HG02973 (cell line): Measurements from ENCODE around the gene TNS1.

Experiments
- ATAC-seq: cut with Tn5 transposase; IDR thresholded peaks from one replicate; pipeline ENCODE4 v1.9.1; 2021; ENCODE audit warnings: moderate library complexity; ENCODE audit not compliant: unreplicated experiment

Gene TNS1

GRCh38 chr2:217934321-217935131 lies 68.3 kb downstream of the TNS1 start:
- no peak for ATAC-seq

DNA sequence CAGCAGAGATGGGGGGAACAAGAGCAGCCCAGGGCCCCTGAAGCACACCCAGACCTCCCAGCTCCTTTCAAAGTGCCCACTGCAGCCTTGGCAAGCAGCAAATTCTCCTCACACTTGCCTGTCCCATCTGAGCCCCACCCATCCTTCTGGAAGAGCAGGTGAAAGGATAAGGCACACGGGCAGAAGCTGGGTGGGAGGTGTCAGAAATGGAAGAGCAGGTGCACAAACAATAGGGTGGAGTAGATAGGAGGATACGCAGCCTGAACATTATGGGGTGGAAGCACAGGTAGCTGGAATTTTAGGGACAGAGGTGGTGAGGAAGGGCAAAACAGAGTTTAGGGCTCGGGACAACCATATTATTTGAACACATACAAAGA lies 69.2 kb downstream of the TNS1 start:
- no peak for ATAC-seq

GRCh38 chr2:217932803-217933616 lies 69.8 kb downstream of the TNS1 start:
- ATAC-seq: no peak

- ATAC-seq: no peak
These were observed 70.8 kb downstream of the TNS1 start for GRCh38 chr2:217931846-217932560.

- ATAC-seq: no peak
These were observed 71.8 kb downstream of the TNS1 start for GRCh38 chr2:217930761-217931563.

- ATAC-seq: no peak
These were observed 72.8 kb downstream of the TNS1 start for GRCh38 chr2:217929757-217930707.

DNA sequence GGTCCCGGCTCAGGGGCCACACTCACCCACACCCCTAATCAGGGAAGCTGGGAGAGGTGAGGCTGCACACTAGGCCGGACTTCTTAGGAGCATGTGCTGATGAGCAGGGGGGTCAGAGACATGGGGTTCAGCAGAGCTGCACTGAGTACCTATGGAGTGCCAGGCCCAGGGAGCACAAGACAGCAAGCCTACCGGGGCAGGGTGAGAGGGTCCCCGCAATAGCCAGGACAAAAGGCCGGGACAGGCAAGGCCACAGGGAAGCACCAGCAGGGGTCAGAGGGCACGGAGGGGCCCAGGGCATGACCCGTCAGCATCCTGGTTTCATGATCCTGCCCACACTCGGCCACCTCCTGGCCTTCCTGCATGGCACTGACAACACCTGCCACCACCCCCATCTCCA lies 73.5 kb downstream of the TNS1 start:
- ATAC-seq: no peak

DNA sequence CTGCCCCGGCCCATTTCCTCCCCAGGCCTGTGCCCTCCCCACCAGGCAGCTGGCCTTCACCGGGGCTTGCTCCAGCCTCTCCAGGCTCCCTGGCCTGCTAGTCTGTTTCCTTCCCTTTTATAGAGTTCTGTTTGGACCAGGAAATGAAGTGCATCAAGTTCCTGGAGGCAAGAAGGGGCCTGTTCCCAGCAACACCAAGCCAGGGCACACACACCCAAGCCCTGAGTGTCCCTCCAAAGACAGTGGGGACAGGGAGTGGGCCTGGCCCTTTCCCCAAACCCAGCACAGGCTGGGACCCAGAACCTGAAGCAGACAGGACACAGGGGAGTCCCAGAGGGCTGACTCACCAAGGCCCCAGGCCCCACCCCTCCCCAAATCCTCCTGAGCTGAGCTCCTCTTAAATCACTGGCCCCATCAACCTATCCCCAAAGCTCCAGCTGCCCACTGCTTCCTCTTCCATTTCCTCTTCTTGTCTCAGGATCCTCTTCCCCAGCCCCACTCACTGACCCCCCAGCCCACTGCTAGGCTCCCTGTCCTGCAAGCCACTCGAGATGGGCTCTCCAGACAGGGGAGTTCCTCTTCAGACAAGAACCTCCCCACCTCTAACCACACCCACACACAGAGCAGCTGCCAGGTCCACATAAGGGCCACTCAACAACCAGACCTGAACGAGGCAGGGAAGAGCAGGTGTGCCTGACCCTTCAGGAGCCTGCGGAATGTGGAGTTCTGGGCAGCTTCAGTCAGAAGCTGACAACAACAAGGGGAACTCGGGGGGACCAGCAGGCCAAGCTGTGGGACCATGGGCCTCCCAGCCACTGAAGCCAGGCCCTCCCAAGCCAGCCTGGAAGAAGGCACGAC lies 74.2 kb downstream of the TNS1 start:
- ATAC-seq: no peak

DNA sequence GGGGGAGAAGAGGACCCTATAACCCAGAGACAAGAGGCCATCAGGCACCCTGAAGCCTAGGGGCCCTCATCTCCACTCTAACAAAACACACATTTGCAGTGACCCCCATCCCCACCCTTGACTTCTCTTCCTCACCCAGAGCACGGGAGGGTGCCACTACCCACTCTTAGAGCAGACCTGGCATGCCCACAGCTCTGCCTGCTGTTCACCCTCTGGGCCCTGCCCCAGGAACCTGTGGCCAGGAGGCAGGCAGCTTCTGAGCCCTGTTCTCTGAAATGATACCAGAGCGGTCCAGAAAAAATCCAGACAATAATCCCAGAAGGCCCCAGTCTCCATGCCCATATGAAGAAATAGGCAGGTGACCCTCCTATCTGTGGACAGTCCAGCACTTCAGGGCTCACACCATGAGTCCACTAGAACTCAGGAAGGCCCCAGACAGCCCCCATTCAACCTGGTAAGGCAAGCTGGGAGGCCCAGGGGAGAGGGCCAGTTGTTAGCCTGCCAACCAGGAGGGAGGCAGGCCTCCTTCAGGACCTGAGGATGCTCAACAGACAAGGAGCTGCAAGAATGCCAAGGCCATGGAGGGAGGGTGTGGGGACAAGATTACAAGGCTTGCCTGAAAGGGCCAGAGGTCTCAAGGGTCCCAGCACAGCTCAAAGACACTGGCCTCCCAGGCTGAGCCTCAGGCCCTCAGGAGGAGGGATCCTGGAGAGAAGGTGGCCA lies 75.0 kb downstream of the TNS1 start:
- ATAC-seq: no peak

GRCh38 chr2:217926801-217927200 lies 76.0 kb downstream of the TNS1 start:
- no peak for ATAC-seq

DNA sequence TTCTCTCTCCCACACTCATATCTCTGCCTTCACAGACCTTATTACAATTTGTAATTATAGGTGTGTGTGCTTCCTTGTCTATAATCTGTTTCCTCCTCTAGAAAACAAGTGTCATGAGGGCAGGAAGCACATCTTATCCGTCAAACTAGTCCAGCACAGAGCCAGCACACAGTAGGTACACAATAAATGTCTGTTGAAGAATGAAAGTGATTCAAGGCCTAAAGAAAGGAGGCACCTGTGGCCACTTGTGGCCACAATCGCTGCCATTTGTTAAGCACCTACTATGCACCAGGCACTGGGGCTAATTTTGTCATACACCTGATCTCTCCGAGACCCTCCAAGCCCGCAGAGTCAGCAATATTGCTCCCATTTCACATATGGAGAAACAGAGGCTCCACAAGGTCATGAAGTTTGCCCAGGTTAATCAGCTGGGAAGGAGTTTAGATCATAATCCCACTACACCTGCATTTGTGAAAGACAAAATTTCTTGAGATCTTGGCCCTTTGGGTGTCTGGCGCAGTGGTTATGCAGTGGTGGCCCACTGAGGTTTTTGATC lies 78.4 kb downstream of the TNS1 start:
- no peak for ATAC-seq

GRCh38 chr2:217923007-217923686 lies 79.6 kb downstream of the TNS1 start:
- ATAC-seq: no peak

GRCh38 chr2:217922101-217923006 lies 80.4 kb downstream of the TNS1 start:
- no peak for ATAC-seq

DNA sequence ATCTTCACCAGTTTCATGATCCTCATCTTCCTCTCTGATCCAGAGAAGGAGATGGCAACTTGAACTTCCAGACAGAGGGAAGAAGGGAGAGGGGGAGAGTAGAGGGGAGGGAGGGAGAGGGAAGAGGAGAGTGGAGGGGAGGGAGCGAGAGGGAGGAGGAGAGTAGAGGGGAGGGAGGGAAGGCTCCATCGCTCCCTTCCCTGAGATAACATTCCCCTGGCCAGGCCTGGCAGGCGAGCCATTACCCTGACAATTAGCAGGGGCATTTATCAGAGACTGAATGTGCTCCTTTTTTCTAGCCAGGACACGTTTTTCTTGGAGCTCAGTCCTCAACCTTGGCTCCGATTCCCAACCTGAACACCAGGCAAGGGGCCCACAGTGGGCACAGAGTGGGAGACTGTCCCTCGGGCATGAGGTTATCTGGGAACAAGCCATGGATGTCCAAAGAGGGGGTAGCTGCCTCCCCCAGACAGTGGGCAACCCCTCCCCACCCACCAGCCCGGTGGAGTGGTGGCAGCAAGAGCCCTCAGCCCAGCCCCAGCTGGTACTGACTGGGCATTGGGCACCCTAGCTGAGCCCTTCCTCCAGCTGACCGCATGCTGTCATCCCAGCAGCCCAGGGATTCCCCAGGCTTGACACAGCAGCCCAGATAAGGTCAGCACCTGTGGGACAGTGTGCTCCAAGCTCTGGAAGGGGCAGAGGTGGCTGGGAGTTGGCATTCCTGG lies 81.8 kb downstream of the TNS1 start:
- ATAC-seq: no peak

GRCh38 chr2:217919781-217920351 lies 82.9 kb downstream of the TNS1 start:
- ATAC-seq: no peak
